ENCODE results near the gene MED20. TPM values are rescaled to one million over a fixed set of nuclear protein-coding genes. Genes with fewer than 3 reads are reported as not detected.

The MED20 gene
- total RNA-seq, 4 donors from 2014 or later: 6.8 to 12.5 (median 11.2) TPM

- TF ChIP-seq CTCF (IDR thresholded peaks at IDR 0.05): no peak
- ATAC-seq (ENCODE audit: low FRiP score) (peak; percentile 29), DNase-seq (ENCODE audit: low spot score) (no peak)
Measured at GRCh38 chr6:41939848-41940758, 19.2 kb upstream of the MED20 start.

GRCh38 chr6:41939176-41939847 lies 18.4 kb upstream of the MED20 start:
- DNase-seq (ENCODE audit: low spot score) (peak; percentile 28), ATAC-seq (ENCODE audit: low FRiP score) (peak; percentile 6)
- no peak for TF ChIP-seq CTCF (IDR thresholded peaks at IDR 0.05)

- DNase-seq (ENCODE audit: low spot score) (no peak), ATAC-seq (ENCODE audit: low FRiP score) (no peak)
- TF ChIP-seq CTCF (IDR thresholded peaks at IDR 0.05): no peak
Measured at GRCh38 chr6:41938590-41939175, 17.7 kb upstream of the MED20 start.

GRCh38 chr6:41937861-41938574 lies 17.1 kb upstream of the MED20 start:
- TF ChIP-seq CTCF (IDR thresholded peaks at IDR 0.05): no peak
- DNase-seq (ENCODE audit: low spot score) (no peak), ATAC-seq (ENCODE audit: low FRiP score) (no peak)

GRCh38 chr6:41937472-41937860 lies 16.5 kb upstream of the MED20 start:
- DNase-seq (ENCODE audit: low spot score) (no peak), ATAC-seq (ENCODE audit: low FRiP score) (no peak)
- no peak for TF ChIP-seq CTCF (IDR thresholded peaks at IDR 0.05)

- TF ChIP-seq CTCF (IDR thresholded peaks at IDR 0.05): peak in 1 of 3 donors; percentile 42
- DNase-seq (ENCODE audit: low spot score) (no peak), ATAC-seq (ENCODE audit: low FRiP score) (peak; percentile 55)
Measured at GRCh38 chr6:41936073-41936837, 15.3 kb upstream of the MED20 start.
